HepG2 (cell line): ENCODE measurements around the gene MAP2K5. TPM values are rescaled to one million over a fixed set of nuclear protein-coding genes. Genes with fewer than 3 reads are reported as not detected.
A peak's percentile ranks its signal among the peaks of the same experiment; 100 is the strongest.

Experiments
- ATAC-seq: fragments of 200-7000 bp; cut with Tn5 transposase; 3 replicates; pipeline ENCODE4 v1.9.1; 2020; ENCODE audit warnings: mild to moderate bottlenecking, moderate library complexity
- BruUV-seq: library from RNA; stranded (reverse); fragments of 400-500 nt; replicated peaks from 2 replicates; lab custom pipeline; 2021; lab: Mats Ljungman, UMichigan
- CTCF ChIA-PET: fragments of 300-600 bp; formaldehyde crosslinking; extraction: SDS; loops from one replicate; lab custom pipeline; 2021; ENCODE audit warnings: low total read pairs, inconsistent platforms, low intra/inter-chr PET ratio; lab: Yijun Ruan, JAX
- POLR2A ChIA-PET: fragments of 350-600 bp; sonication (Branson Sonifier 250); formaldehyde crosslinking; loops from one replicate; lab custom pipeline; 2020; ENCODE audit warnings: antibody characterized with exemption, inconsistent platforms; lab: Yijun Ruan, JAX
- DNase-seq: peaks from one replicate; pipeline ENCODE4 v3.0.0-alpha.2; 2015; ENCODE audit warnings: low spot score
- FAIRE-seq: peaks from 3 replicates; lab custom pipeline; 2011; peaks lifted over from hg19 to GRCh38; lab: Jason Lieb, UNC
- H2AFZ ChIP-seq: one replicate; pipeline ENCODE4 v1.6.1; 2011; ENCODE audit warnings: low read length, inconsistent platforms
- H3K27ac ChIP-seq: fragments of 300-600 bp; 3 replicates; pipeline ENCODE4 v1.8.0; 2011; ENCODE audit warnings: mixed run types, mild to moderate bottlenecking, mixed read lengths, low read length, inconsistent platforms; ENCODE audit not compliant: insufficient read depth; ENCODE audit errors: extremely low read length
- H3K27me3 ChIP-seq, 2 experiments: fragments of 200-600 bp in 1 of 2; 2 replicates in 1 of 2; 3 replicates in 1 of 2; pipeline versions ENCODE4 v1.6.0 to v1.8.0; 2011; ENCODE audit warnings: low read length in 2 of 2, mild to moderate bottlenecking in 2 of 2, moderate library complexity in 2 of 2, inconsistent platforms in 1 of 2; ENCODE audit not compliant: insufficient read depth in 2 of 2, control insufficient read depth in 1 of 2
- H3K36me3 ChIP-seq, 2 experiments: fragments of 200-600 bp in 1 of 2; replicated peaks in 1 of 2; 2 replicates in 1 of 2; 3 replicates in 1 of 2; pipeline versions ENCODE4 v1.5.1 to v1.8.0; 2011; ENCODE audit warnings: low read length in 2 of 2, inconsistent platforms in 1 of 2; ENCODE audit not compliant: insufficient read depth in 2 of 2, control insufficient read depth in 1 of 2
- H3K4me1 ChIP-seq: 2 replicates; pipeline ENCODE4 v1.5.1; 2012; ENCODE audit warnings: low read length, inconsistent platforms; ENCODE audit not compliant: insufficient read depth
- H3K4me2 ChIP-seq: 2 replicates; pipeline ENCODE4 v1.6.0; 2011; ENCODE audit warnings: low read depth, low read length, inconsistent platforms
- H3K4me3 ChIP-seq, 3 experiments: fragments of 200-600 bp in 1 of 3; sonication (generic), shearing (Covaris generic) in 1 of 3; replicated peaks in 1 of 3; 2 replicates each; pipeline ENCODE4 v1.5.1; 2011 to 2016; ENCODE audit warnings: low read length in 3 of 3, inconsistent platforms in 2 of 3, low read depth in 2 of 3, mild to moderate bottlenecking in 2 of 3, control low read depth in 1 of 3, mixed read lengths in 1 of 3; ENCODE audit not compliant: insufficient read depth in 1 of 3
- H3K79me2 ChIP-seq: one replicate; pipeline ENCODE4 v1.6.1; 2011; ENCODE audit warnings: low read length, inconsistent platforms; ENCODE audit not compliant: insufficient read depth
- H3K9ac ChIP-seq: 2 replicates; pipeline ENCODE4 v1.6.0; 2011; ENCODE audit warnings: mild to moderate bottlenecking, low read depth, low read length, inconsistent platforms; ENCODE audit not compliant: insufficient read depth
- H3K9me3 ChIP-seq: 2 replicates; pipeline ENCODE4 v1.5.1; 2012; ENCODE audit warnings: mild to moderate bottlenecking, low read length
- H4K20me1 ChIP-seq: 2 replicates; pipeline ENCODE4 v1.6.0; 2011; ENCODE audit warnings: inconsistent platforms, mild to moderate bottlenecking, low read length, moderate library complexity; ENCODE audit not compliant: insufficient read depth
- AHR ChIP-seq: IDR thresholded peaks from 2 replicates; pipeline ENCODE4 v1.6.1; 2018; ENCODE audit warnings: missing genetic modification reagents, missing compliant biosample characterization
- ARID5B ChIP-seq: IDR thresholded peaks from 2 replicates; pipeline ENCODE4 v1.4.0; 2020; ENCODE audit warnings: mild to moderate bottlenecking, missing genetic modification reagents
- FLYWCH1 ChIP-seq: sonication (generic); formaldehyde crosslinking; IDR thresholded peaks from 2 replicates; pipeline ENCODE4 v1.8.1; 2023; ENCODE audit warnings: mild to moderate bottlenecking, missing genetic modification reagents
- FOXC1 ChIP-seq: sonication (generic); formaldehyde crosslinking; IDR thresholded peaks from 2 replicates; pipeline ENCODE4 v1.8.0; 2022; ENCODE audit warnings: mild to moderate bottlenecking, missing genetic modification reagents, borderline replicate concordance
- HCFC1 ChIP-seq: fragments of 150-350 bp; IDR thresholded peaks from 2 replicates; pipeline ENCODE4 v1.6.1; 2014; ENCODE audit warnings: low read depth, low read length
- SIX4 ChIP-seq: sonication (generic); formaldehyde crosslinking; IDR thresholded peaks from 2 replicates; pipeline ENCODE4 v1.4.0; 2020; ENCODE audit warnings: missing genetic modification reagents
- THAP11 ChIP-seq: IDR thresholded peaks from 2 replicates; pipeline ENCODE4 v1.6.1; 2016; ENCODE audit warnings: missing biosample characterization, missing genetic modification reagents
- ZBTB7A ChIP-seq: sonication (generic); formaldehyde crosslinking; IDR thresholded peaks from 2 replicates; pipeline ENCODE4 v1.8.0; 2022; ENCODE audit warnings: mild to moderate bottlenecking, missing genetic modification reagents
- ZMAT3 ChIP-seq: sonication (generic); formaldehyde crosslinking; conservative IDR thresholded peaks from 2 replicates; pipeline ENCODE4 v1.7.0; 2021; ENCODE audit warnings: missing genetic modification reagents
- ZNF142 ChIP-seq: sonication (generic); formaldehyde crosslinking; IDR thresholded peaks from 2 replicates; pipeline ENCODE4 v1.4.0; 2020; ENCODE audit warnings: missing genetic modification reagents
- ZNF547 ChIP-seq: sonication (generic); formaldehyde crosslinking; IDR thresholded peaks from 2 replicates; pipeline ENCODE4 v1.5.1; 2020; ENCODE audit warnings: mild to moderate bottlenecking, missing genetic modification reagents
- ZNF549 ChIP-seq: sonication (generic); formaldehyde crosslinking; IDR thresholded peaks from 2 replicates; pipeline ENCODE4 v1.5.0; 2020; ENCODE audit warnings: missing genetic modification reagents
- ZNF740 ChIP-seq: sonication (generic); formaldehyde crosslinking; IDR thresholded peaks from 2 replicates; pipeline ENCODE4 v1.4.0; 2020; ENCODE audit warnings: missing genetic modification reagents
- ZNF83 ChIP-seq: sonication (generic); formaldehyde crosslinking; IDR thresholded peaks from 2 replicates; pipeline ENCODE4 v1.4.0; 2020; ENCODE audit warnings: missing genetic modification reagents, mild to moderate bottlenecking, borderline replicate concordance
- WGBS: methylation state at CpG from one replicate; pipeline ENCODE4 v1.1.6; 2017; ENCODE audit warnings: low lambda C conversion rate; 5-methylcytosine and 5-hydroxymethylcytosine counted together
- in situ Hi-C: cut with HindIII; loops from 2 replicates; pipeline ENCODE4 v1.10.0; 2017; ENCODE audit warnings: low pct_unique_long_range_greater_than_20kb; ENCODE audit not compliant: extremely low pct_ligation_motif_present
- intact Hi-C: fragments of 100-400 bp; cut with micrococcal nuclease; formaldehyde crosslinking; loops from one replicate; pipeline ENCODE4 v1.10.0; 2022; ENCODE audit not compliant: unreplicated experiment
- polyA plus RNA-seq, 8 experiments: library from polyadenylated mRNA; depleted of rRNA in 3 of 8; stranded (reverse) in 7 of 8; unstranded in 1 of 8; fragments of >200 nt; fragmentation: Illumina TruSeq in 4 of 8; extraction: Trizol in 4 of 8; gene quantifications; 2 replicates each; pipeline versions ENCODE4 v1.2.1 to v1.2.3, GENCODE V29; 2011 to 2016; ENCODE audit warnings: low read depth in 4 of 8, missing spikeins in 1 of 8, mixed read lengths in 1 of 8; ENCODE audit not compliant: insufficient read depth in 1 of 8
- total RNA-seq, 5 experiments: library from RNA; depleted of rRNA; stranded (reverse); fragments of >200 nt; fragmentation: Illumina TruSeq; extraction: Trizol; gene quantifications; 2 replicates each; pipeline ENCODE4 v1.2.3, GENCODE V29; 2016; ENCODE audit warnings: low read depth in 1 of 5

MAP2K5 gene
- total and polyA plus RNA-seq, 2 of the 13 experiments (the other 11 are each of a cell fraction or from before 2014, with no cell fraction given), result 4.0 to 4.3 TPM

DNA sequence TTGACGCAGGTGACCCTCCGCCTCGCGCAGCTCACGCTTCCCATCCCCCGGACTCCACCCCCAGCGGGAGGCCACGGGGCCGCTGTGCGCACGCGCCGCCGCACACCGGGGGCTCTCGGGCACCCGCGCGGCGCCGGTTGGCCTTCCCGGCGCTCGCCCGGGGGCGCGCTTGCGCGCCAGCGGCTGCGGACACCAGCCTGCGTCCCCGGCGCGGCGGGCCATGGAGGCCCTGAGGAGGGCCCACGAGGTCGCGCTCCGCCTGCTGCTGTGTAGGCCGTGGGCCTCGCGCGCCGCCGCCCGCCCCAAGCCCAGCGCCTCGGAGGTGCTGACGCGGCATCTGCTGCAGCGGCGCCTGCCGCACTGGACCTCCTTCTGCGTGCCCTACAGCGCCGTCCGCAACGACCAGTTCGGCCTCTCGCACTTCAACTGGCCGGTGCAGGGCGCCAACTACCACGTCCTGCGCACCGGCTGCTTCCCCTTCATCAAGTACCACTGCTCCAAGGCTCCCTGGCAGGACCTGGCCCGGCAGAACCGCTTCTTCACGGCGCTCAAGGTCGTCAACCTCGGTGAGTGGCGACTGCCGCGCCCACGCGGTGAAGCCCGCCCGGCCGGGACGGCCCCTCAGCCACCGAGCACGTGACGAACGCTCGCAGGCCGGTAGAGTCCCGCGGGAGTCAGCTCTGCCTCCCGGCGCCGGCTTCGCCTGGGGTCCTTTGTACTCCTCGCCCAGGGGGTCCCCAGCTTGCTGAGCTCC, 21.3 kb upstream of the MAP2K5 start, which contains the start of gene C15orf61:
C15orf61 (plus strand) TSS at position 103 of the 754 bp plus-strand sequence; CDS start at position 221, 118 bp downstream.
- Histone ChIP-seq H3K9ac (peak within 1 kb of the TSS; percentile 97), H3K9me3 (no peaks in the 10 kb centered on the region), H2AFZ (peak within 1 kb of the TSS; percentile 11), H3K4me2 (peak within 1 kb of the TSS; percentile 93), H3K4me3 (peak within 1 kb of the TSS; percentile 75 to 89 (median 83)), H3K79me2 (peaks cover 34% of the 10 kb centered on the region), H3K27ac (peak within 1 kb of the TSS; percentile 99), H3K4me1 (peaks cover 35% of the 10 kb centered on the region), H4K20me1 (no peaks in the 10 kb centered on the region; the same call in 1 of the 2 replicates), H3K36me3 (no peaks in the 10 kb centered on the region), H3K27me3 (no peaks in the 10 kb centered on the region)
- ATAC-seq, result peak; percentile 91
- 0% methylated on average over 17 of the region's 94 CpGs for whole genome bisulfite sequencing
- no peak for FAIRE-seq
- in situ Hi-C loops, result no loop called here
- DNase-seq, result peak; percentile 83
- intact Hi-C loops, result no loop called here
- CTCF ChIA-PET, result no interaction called here
- no TSS peak for BruUV-seq
- POLR2A ChIA-PET, result interaction anchor here (0.6 to 2.8 kb wide), 9 partner anchors 10 to 456 kb away, joined by 3 to 31 read pairs (median 4); partner anchors contain the start of genes MAP2K5 and SMAD3
- peak; percentile 74 for TF ChIP-seq AHR (CRISPR knock-in tag)
- TF ChIP-seq ZNF83 (CRISPR knock-in tag), result peak; percentile 94
- TF ChIP-seq FLYWCH1 (CRISPR knock-in tag), result 0 out of 2 replicates have a peak, but pooled peaks have one; percentile 26
- peak; percentile 73; the same call in 1 of the 2 replicates for TF ChIP-seq ZNF142 (CRISPR knock-in tag)
- peak; percentile 38; the same call in 1 of the 2 replicates for TF ChIP-seq SIX4 (CRISPR knock-in tag)
- no peak; the same call in 1 of the 2 replicates for TF ChIP-seq ZBTB7A (CRISPR knock-in tag)
- TF ChIP-seq ARID5B (CRISPR knock-in tag), result peak; percentile 60
- peak; percentile 90 for TF ChIP-seq ZMAT3 (CRISPR knock-in tag)
- TF ChIP-seq ZNF740, result no peak
- TF ChIP-seq HCFC1, result no peak
- TF ChIP-seq THAP11 (CRISPR knock-in tag), result peak; percentile 43; the same call in 1 of the 2 replicates
- peak; percentile 90 for TF ChIP-seq ZNF547 (CRISPR knock-in tag)
- peak; percentile 92; the same call in 1 of the 2 replicates for TF ChIP-seq FOXC1
- no peak for TF ChIP-seq ZNF549 (CRISPR knock-in tag)
